Fibroblast of skin of left biceps (primary cell): ENCODE results near the gene ZSCAN21.

Experiments
- DNase-seq, 2 experiments: peaks; one replicate each; pipeline ENCODE4 v3.0.0-alpha.2; 2013; ENCODE audit warnings: low read depth in 2 of 2

The ZSCAN21 gene

DNA sequence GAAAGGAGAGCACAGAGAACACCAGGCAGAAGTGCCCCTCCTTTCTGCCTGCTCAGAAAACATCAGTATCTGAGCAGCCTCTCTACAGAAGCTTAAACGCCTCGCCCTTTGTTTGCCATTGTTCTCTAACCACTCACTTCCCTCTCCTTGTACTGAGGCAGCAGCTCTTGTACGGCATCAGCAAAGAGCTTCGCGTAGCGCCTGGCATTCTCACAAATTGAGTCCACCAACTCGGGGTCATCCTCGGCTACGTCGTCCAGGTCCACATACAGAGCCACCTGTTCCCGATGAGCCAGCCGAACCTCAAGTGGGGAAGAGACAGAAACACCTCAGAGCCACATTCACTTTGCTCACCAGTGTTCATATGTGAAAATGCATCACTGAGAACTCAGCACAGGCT is 49.9 kb downstream of the ZSCAN21 start:
- DNase-seq: no peak

DNA sequence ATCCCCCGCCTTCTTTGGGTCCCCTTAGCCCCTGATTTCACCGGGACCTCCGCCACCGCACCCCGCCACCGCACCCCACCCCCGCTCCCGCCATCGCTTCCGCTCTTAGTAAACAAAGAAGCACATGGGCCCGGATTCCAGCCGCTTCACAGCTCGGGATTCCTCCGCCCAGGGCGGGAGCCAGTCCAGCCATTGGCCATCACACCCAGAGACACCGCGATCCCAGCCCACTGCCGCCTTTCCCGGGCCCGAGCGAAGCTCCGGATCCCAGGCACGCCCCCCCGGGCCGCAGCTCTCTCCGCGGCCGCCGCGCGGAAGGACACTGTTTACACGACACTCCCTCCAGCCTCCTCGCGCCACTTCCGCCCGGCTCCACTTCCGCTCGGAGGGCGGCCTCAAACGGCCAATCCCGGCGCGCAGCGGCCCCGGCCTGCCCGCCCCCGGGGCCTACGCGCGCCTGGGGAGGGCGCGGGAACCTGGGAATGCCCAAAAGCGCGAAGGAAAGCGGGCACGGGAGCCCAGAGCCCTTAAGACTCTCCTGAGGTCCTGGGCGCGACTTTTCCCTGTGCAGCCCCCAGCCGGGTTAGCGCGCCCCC is 50.9 kb downstream of the ZSCAN21 start:
- peak; percentile 97 to 98 for DNase-seq

DNA sequence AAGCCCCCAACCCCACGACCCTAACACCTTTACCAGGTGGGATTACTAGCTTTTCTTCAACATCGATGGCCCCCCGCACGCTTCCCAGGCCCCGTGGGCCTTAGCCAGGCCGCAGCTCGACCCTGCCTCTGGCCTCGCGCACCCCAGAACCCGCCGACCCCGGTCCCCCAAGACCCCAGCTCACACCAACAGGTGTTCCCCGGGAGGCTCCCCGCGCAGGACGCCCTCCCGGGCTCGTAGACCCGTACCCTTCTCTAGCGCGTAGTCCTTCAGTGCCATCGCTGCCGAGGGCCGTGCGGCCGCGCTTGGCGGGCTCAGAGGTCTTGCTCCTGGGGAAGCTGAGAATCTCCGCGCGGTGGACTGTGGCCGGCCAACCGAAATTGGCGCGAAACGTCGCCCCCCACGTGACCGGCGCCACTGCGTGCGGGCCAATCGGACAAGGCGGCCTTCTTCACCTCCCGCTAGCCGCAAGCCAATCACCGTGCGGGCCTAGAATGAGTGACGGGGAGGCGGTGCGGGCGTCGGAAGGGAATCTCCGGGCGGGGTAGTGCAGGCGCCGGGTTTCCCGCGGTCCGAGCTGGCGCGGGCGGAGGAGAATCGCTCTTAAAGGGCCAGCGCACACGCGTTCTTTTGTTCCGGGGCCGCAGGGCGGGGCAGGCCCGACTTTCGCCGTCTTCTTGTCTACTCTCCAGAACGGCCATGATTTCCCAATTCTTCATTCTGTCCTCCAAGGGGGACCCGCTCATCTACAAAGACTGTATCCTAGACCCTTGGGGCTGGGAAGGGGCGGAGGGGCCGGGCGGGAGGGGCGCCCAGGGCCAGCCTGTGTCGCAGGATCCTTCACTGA is 51.7 kb downstream of the ZSCAN21 start, which contains the start of the genes AP4M1 and MCM7:
Gene AP4M1, plus strand, starts transcription at position 628 of the 847 bp plus-strand sequence. Its CDS starts 72 bp downstream, at position 700.
Gene MCM7, minus strand, starts transcription at position 382 of the 847 bp plus-strand sequence. Its CDS starts 103 bp downstream, at position 279.
- peak; percentile 98 for DNase-seq

DNA sequence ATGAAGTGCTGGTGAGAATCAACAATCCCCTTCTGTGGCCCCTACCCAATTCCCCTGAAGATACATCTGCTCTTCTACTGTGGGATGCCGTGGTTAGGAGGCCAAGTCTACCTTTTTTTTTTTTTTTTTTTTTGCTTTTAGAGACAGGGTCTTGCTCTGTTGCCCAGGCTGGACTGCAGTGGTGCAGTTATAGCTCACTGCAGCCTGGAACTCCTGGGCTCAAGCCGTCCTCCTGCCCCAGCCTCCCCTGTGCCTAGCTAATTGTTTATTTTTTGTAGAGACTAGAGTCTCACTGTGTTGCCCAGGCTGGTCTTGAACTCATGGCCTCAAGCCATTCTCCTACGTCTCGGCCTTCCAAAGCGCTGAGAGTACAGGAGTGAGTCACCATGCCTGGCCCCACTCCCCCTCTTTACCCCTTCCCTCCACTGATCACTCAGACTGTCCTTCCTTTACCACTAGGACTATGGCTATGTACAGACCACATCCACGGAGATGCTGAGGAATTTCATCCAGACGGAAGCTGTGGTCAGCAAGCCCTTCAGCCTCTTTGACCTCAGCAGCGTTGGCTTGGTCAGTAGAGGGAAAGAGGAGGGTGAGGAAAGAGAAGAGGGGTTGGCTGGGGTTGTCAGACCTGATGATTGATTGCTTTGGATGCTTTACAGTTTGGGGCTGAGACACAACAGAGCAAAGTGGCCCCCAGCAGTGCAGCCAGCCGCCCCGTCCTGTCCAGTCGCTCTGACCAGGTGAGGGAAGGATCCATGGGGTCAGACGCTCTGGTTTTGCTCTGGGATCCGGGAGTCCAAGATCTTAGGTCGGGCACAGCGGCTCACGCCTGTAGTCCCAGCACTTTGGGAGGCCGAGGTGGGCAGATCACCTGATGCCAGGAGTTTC is 53.6 kb downstream of the ZSCAN21 start:
- DNase-seq: no peak

DNA sequence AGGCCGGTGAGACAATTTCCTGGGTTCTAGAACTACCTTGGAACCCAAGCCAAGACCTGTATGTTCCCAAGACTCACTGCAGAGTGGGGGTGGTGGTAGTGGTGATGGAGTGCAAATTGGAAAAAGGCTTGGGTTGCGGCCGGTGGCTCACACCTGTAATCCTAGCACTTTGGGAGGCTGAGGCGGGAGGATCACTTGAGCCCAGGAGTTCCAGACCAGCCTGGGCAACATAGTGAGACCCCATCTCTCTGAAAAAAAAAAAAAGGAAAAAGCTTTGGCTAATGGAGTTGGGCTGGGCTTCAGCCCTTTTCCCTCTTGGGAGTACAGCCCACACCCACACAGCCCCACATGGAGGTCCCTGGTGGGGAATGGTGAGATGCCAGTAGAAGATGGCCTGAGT is 56.0 kb downstream of the ZSCAN21 start:
- DNase-seq: no peak

DNA sequence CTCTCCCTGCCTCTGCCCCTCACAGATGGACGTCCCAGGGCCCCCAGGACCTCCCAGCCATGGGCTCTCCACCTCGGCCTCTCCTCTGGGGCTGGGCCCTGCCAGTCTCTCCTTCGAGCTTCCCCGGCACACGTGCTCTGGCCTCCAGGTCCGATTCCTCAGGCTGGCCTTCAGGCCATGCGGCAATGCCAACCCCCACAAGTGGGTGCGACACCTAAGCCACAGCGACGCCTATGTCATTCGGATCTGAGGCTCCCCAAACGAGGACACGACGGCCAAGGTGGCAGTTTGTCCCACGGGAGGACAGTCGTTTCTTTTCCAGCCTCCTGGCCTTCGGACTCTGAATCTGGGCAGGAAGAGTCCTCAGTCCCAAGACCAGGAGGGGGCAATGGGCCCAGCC is 57.1 kb downstream of the ZSCAN21 start:
- no peak for DNase-seq

DNA sequence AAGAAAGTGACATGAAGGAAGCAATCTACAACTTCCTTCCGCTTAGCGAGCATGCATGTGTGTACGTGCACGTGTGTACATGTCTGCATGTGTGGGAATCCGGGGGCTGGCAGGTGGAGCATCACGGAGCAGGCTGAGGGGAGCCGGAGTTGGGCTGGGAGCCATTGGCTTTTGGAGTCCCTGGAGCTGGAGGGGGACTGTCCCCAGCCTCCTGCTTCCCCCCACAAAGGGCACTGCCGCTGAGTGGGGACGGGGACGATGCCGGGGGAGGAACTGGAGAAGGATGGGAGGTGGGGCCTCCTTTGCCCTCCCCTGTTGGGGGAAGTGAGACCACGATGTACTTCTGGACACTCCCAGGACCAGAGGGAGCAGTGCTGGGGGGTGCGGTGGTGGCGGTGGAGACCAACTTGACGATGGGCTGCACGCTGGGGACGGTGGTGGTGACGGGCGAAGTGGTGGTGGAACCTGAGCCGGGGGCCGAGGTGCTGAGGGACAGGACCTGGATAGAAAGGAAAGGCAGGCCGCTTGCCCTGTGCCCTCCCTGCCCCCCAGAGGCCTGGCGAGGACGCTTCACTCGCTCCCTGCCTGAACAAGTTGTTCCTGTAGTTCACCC is 57.7 kb downstream of the ZSCAN21 start:
- no peak for DNase-seq

DNA sequence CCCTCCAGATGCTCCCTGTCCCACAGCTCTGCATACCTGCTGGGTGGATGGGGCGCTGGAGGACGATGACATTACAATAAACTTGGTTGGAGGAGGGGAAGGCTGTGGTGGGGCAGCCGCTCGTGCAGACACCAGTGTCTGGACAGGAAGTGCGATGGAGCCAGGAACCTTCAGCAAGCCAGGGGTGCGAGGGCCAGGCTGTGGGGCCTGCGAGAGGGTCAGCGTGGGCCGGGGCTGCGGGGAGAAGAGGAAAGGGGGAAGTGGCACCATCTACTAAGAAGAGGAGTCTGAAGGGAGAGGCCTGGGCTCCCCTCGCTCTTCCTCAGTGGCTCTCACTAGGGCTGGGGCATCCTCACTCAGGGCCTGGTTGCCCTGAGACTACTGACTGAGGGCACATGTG is 58.3 kb downstream of the ZSCAN21 start:
- DNase-seq: no peak

DNA sequence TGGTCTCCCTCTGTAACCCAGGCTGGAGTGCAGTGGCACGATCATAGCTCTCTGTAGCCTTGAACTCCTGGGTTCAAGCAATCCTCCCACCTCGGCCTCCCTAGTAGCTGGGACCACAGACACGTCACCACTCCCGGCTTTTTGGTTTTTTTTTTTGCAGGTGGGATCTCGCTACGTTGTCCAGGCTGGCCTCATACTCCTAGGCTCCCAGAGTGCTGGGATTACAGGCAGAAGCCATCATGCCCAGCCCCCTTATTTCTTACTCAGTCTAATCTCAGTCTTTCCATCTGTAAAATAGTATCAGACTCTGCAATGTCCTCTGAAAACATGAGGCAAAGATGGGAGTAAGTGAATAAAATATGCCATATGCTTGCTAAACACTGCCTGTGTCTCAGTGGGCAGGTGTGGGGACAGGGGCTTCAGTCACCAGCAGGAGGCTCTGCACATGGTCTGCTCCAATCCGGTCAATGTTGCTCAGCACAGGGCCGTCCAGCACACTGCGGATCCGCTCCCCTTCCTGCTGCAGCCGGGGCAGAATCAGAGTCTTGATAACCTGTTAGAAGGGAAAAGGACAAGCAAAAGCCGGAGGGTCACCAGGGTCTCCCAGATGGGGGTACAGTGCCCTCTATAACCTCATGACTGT is 60.1 kb downstream of the ZSCAN21 start:
- no peak for DNase-seq

DNA sequence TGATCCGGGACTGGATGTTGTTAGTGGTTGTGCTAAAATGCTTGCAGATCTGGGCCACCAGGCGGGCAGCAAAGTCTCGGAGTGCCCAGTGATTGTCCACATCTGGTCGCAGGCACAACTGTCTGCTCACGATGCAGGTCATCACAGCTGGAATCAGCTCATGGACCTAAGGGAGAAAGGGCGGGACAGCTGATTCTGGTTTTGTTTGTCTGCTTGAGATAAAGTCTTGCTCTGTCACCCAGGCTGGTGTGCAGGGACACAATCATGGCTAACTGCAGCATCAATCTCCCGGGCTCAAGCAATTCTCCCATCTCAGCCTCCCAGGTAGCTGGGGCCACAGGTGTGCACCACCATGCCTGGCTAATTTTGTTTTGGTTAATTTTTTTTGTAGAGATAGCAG is 61.6 kb downstream of the ZSCAN21 start:
- DNase-seq: no peak

DNA sequence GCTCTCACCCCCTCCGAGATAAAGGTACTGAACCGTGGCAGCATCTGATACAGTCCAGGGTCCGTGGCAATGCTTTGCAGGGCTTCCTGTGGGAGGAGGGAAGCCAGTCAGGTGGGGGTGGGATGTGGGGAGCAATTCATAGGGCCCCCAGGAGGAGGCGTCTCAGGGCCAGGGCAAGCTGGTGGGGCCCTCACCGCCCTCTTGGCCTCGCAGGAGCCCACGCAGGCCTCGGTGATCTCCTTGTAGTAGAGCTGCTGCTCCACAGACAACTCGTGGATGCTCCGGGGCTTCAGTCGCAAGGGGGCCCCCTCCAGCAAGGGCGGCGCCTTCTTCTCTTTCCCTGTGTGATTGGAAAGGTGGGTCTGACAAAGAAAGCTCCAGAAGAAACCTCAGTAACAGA is 62.3 kb downstream of the ZSCAN21 start:
- DNase-seq: no peak
